GM23338 (cell line): ENCODE results near the gene AGAP1. TPM values are rescaled to one million over a fixed set of nuclear protein-coding genes. Genes with fewer than 3 reads are reported as not detected.

Source experiments
- ATAC-seq: fragments of 200-7000 bp; cut with Tn5 transposase; 3 replicates; pipeline ENCODE4 v1.9.1; 2020
- DNase-seq: peaks from one replicate; pipeline ENCODE4 v3.0.0-alpha.2; 2015; ENCODE audit warnings: low spot score
- H2AFZ ChIP-seq: fragments of 200-600 bp; sonication (generic); 2 replicates; pipeline ENCODE4 v1.8.0; 2016; ENCODE audit warnings: antibody characterized with exemption, mild to moderate bottlenecking, moderate library complexity
- H3F3A ChIP-seq: fragments of 200-600 bp; sonication (generic); replicated peaks from 2 replicates; pipeline ENCODE4 v1.8.0; 2017; ENCODE audit warnings: antibody characterized with exemption, mixed run types, low read depth
- H3K27ac ChIP-seq: fragments of 200-600 bp; sonication (generic); 2 replicates; pipeline ENCODE4 v1.6.1; 2016; ENCODE audit warnings: low read depth
- H3K27me3 ChIP-seq: fragments of 200-600 bp; sonication (generic); 2 replicates; pipeline ENCODE4 v1.8.0; 2016; ENCODE audit warnings: mild to moderate bottlenecking, mixed run types, moderate library complexity; ENCODE audit not compliant: insufficient read depth
- H3K36me3 ChIP-seq: fragments of 200-600 bp; sonication (generic); 2 replicates; pipeline ENCODE4 v1.8.0; 2016; ENCODE audit warnings: mild to moderate bottlenecking; ENCODE audit not compliant: insufficient read depth
- H3K4me1 ChIP-seq: fragments of 200-600 bp; sonication (generic); 2 replicates; pipeline ENCODE4 v1.8.0; 2016; ENCODE audit warnings: mild to moderate bottlenecking, moderate library complexity; ENCODE audit not compliant: insufficient read depth
- H3K4me2 ChIP-seq: fragments of 200-600 bp; sonication (generic); 2 replicates; pipeline ENCODE4 v1.7.1; 2017; ENCODE audit warnings: mixed run types
- H3K4me3 ChIP-seq: fragments of 200-600 bp; sonication (generic); 2 replicates; pipeline ENCODE4 v1.6.1; 2016; ENCODE audit warnings: mixed run types
- H3K79me2 ChIP-seq: fragments of 200-600 bp; sonication (generic); replicated peaks from 2 replicates; pipeline ENCODE4 v1.8.0; 2017; ENCODE audit warnings: mild to moderate bottlenecking; ENCODE audit not compliant: insufficient read depth
- H3K9me2 ChIP-seq: fragments of 200-600 bp; sonication (generic); 2 replicates; pipeline ENCODE4 v1.8.0; 2017; ENCODE audit not compliant: insufficient read depth
- H4K20me1 ChIP-seq: fragments of 200-600 bp; sonication (generic); replicated peaks from 2 replicates; pipeline ENCODE4 v1.8.0; 2017; ENCODE audit warnings: mild to moderate bottlenecking; ENCODE audit not compliant: insufficient read depth
- H3K27ac Mint-ChIP-seq: 2 replicates; pipeline ENCODE4 v1.8.0; 2020; ENCODE audit warnings: inconsistent platforms, mild to moderate bottlenecking, moderate library complexity, mixed read lengths
- H3K27me3 Mint-ChIP-seq: 3 replicates; pipeline ENCODE4 v1.8.0; 2022; ENCODE audit warnings: low read depth, mild to moderate bottlenecking, moderate library complexity, mixed read lengths, inconsistent platforms; ENCODE audit not compliant: insufficient read depth, poor library complexity
- H3K36me3 Mint-ChIP-seq: 3 replicates; pipeline ENCODE4 v1.8.0; 2021; ENCODE audit warnings: low read depth, mild to moderate bottlenecking, inconsistent platforms, moderate library complexity, mixed read lengths
- H3K4me1 Mint-ChIP-seq: 3 replicates; pipeline ENCODE4 v1.8.0; 2020; ENCODE audit warnings: mild to moderate bottlenecking, inconsistent platforms, mixed read lengths
- H3K4me3 Mint-ChIP-seq: 3 replicates; pipeline ENCODE4 v1.8.0; 2021; ENCODE audit warnings: moderate library complexity, mild to moderate bottlenecking, inconsistent platforms, mixed read lengths
- H3K9me3 Mint-ChIP-seq: 3 replicates; pipeline ENCODE4 v1.8.0; 2020; ENCODE audit warnings: moderate library complexity, mild to moderate bottlenecking, inconsistent platforms, mixed read lengths
- CREB1 ChIP-seq: fragments of 250-450 bp; sonication (Bioruptor Pico); IDR thresholded peaks from 2 replicates; pipeline ENCODE4 v1.5.0; 2020; ENCODE audit warnings: low read depth, mild to moderate bottlenecking, moderate library complexity
- CTCF ChIP-seq, 2 experiments: fragments of 200-600 bp in 1 of 2; sonication (generic) in 1 of 2; conservative IDR thresholded peaks; 2 replicates each; pipeline versions ENCODE4 v1.5.1 to v1.6.1; 2016 to 2017; ENCODE audit warnings: antibody characterized with exemption in 2 of 2, low read depth in 2 of 2, mild to moderate bottlenecking in 2 of 2, moderate library complexity in 1 of 2
- ETS1 ChIP-seq: IDR thresholded peaks from 2 replicates; pipeline ENCODE4 v1.6.1; 2016; ENCODE audit warnings: antibody characterized with exemption
- EZH2 ChIP-seq: fragments of 200-600 bp; sonication (generic); IDR thresholded peaks from one replicate; pipeline ENCODE4 v1.8.0; 2017; ENCODE audit warnings: antibody characterized with exemption, mild to moderate bottlenecking, low read depth; ENCODE audit not compliant: unreplicated experiment
- EZH2phosphoT487 ChIP-seq: fragments of 200-600 bp; sonication (generic); IDR thresholded peaks from one replicate; pipeline ENCODE4 v1.8.1; 2018; ENCODE audit warnings: antibody characterized with exemption; ENCODE audit not compliant: unreplicated experiment
- JUNB ChIP-seq: IDR thresholded peaks from one replicate; pipeline ENCODE4 v1.6.1; 2016; ENCODE audit warnings: antibody characterized with exemption; ENCODE audit not compliant: unreplicated experiment
- NANOG ChIP-seq: IDR thresholded peaks from 2 replicates; pipeline ENCODE4 v1.6.1; 2016; ENCODE audit warnings: antibody characterized with exemption, borderline replicate concordance
- POLR2AphosphoS5 ChIP-seq: IDR thresholded peaks from 2 replicates; pipeline ENCODE4 v1.6.1; 2016; ENCODE audit warnings: antibody characterized with exemption, low read depth
- REST ChIP-seq: IDR thresholded peaks from one replicate; pipeline ENCODE4 v1.6.1; 2018; ENCODE audit warnings: antibody characterized with exemption; ENCODE audit not compliant: unreplicated experiment
- STAT1 ChIP-seq: IDR thresholded peaks from one replicate; pipeline ENCODE4 v1.6.1; 2016; ENCODE audit warnings: antibody characterized with exemption; ENCODE audit not compliant: unreplicated experiment
- ZNF114 ChIP-seq: fragments of 250-450 bp; sonication (Bioruptor Pico); IDR thresholded peaks from 2 replicates; pipeline ENCODE4 v1.5.0; 2020; ENCODE audit warnings: mild to moderate bottlenecking, moderate library complexity
- ZNF331 ChIP-seq: fragments of 250-450 bp; sonication (Bioruptor Pico); IDR thresholded peaks from 2 replicates; pipeline ENCODE4 v1.5.0; 2020; ENCODE audit warnings: low read depth, mild to moderate bottlenecking, moderate library complexity
- ZNF462 ChIP-seq: fragments of 250-450 bp; sonication (Bioruptor Pico); IDR thresholded peaks from 2 replicates; pipeline ENCODE4 v1.5.0; 2020; ENCODE audit warnings: mild to moderate bottlenecking, moderate library complexity
- polyA plus RNA-seq: library from polyadenylated mRNA; unstranded; fragments of >200 nt; fragmentation: Nextera tagmentation; extraction: Ambion mirVana; gene quantifications from 2 replicates; pipeline ENCODE4 v1.2.1, GENCODE V29; 2016
- total RNA-seq: library from RNA; depleted of rRNA; stranded (reverse); fragments of >200 nt; shearing (Covaris generic); gene quantifications from 2 replicates; pipeline ENCODE4 v1.2.3, GENCODE V29; 2014

Gene AGAP1
- total and polyA plus RNA-seq, 2 experiments from 2014 or later: 13.3 to 27.9 TPM

- ATAC-seq (no peak), DNase-seq (no peak)
- Mint-ChIP-seq H3K4me3 (no peak overlapping the region), H3K36me3 (no peaks in the 10 kb centered on the region), H3K27ac (0 out of 2 replicates have a peak overlapping the region, but pooled peaks have one; percentile 55), H3K9me3 (no peaks in the 10 kb centered on the region), H3K4me1 (peaks cover 36% of the 10 kb centered on the region), H3K27me3 (peaks cover 2% of the 10 kb centered on the region)
- H4K20me1 ChIP-seq: peaks cover 22% of the 10 kb centered on the region; the same call in 1 of the 2 replicates
- TF ChIP-seq EZH2phosphoT487 (no peak), EZH2 (no peak), ETS1 (no peak), ZNF462 (CRISPR knock-in tag) (no peak), REST (no peak), NANOG (no peak), ZNF114 (CRISPR knock-in tag) (no peak), CTCF (conservative IDR thresholded peaks at IDR 0.05; ENCODE audit: low read depth in 2 of 2) (no peak), POLR2AphosphoS5 (no peak), CREB1 (CRISPR knock-in tag) (no peak), STAT1 (no peak), JUNB (no peak), ZNF331 (no peak)
- H3K27ac ChIP-seq: no peak overlapping the region
- H3K36me3 ChIP-seq: no peaks in the 10 kb centered on the region
- peaks cover 86% of the 10 kb centered on the region for H3K79me2 ChIP-seq
- H3F3A ChIP-seq: no peaks in the 10 kb centered on the region
- peaks cover 15% of the 10 kb centered on the region for H3K4me1 ChIP-seq
- H3K27me3 ChIP-seq: no peaks in the 10 kb centered on the region
- no peak overlapping the region for H3K4me3 ChIP-seq
- H2AFZ ChIP-seq: no peak overlapping the region
- no peak overlapping the region for H3K4me2 ChIP-seq
- no peaks in the 10 kb centered on the region for H3K9me2 ChIP-seq
Measured at GRCh38 chr2:235523486-235524150, 29.8 kb downstream of the AGAP1 start.
